Inflammatory macrophage (primary cell): Measurements from ENCODE around the gene TMEM120A.
"Not testable (repeated sequence)": the region's sequence is repeated elsewhere in the genome, so short reads cannot be mapped to it uniquely, and the experiment has no call there.

ENCODE experiments used
- DNase-seq, 2 donors: peaks; one replicate each; pipeline ENCODE4 v3.0.0-alpha.2; 2020 to 2022
- total RNA-seq, 18 experiments: gene quantifications; one replicate each; lab custom pipeline; 2026; ENCODE audit warnings: mixed read lengths in 6 of 18, inconsistent platforms in 2 of 18; lab: John Stamatoyannopoulos, UW

Gene TMEM120A
- total RNA-seq, result 12.7 to 29.7 (median 19.4) reads per million in 18 experiments

- peak; percentile 93 to 95 for DNase-seq
Measured at GRCh38 chr7:75994388-75995051, at the start of gene TMEM120A. Gene TMEM120A, minus strand, starts transcription at chr7:75994595. Its CDS starts 25 bp downstream, at chr7:75994570.

- no peak for DNase-seq
Measured at GRCh38 chr7:76040126-76040525, 45.7 kb upstream of the TMEM120A start.

GRCh38 chr7:76037310-76037709 is 42.9 kb upstream of the TMEM120A start:
- DNase-seq, result no peak

- DNase-seq, result no peak
Measured at GRCh38 chr7:76031964-76032363, 37.6 kb upstream of the TMEM120A start.

- DNase-seq, result not testable (repeated sequence)
Measured at GRCh38 chr7:76029682-76030081, 35.3 kb upstream of the TMEM120A start.

GRCh38 chr7:76023002-76023401 is 28.6 kb upstream of the TMEM120A start:
- peak; percentile 86 to 91 for DNase-seq

- peak in 1 of 2 donors; percentile 24 for DNase-seq
Measured at GRCh38 chr7:76022026-76022780, 27.8 kb upstream of the TMEM120A start.

- DNase-seq, result peak; percentile 72 to 76
Measured at GRCh38 chr7:76020031-76020714, 25.8 kb upstream of the TMEM120A start.

- DNase-seq, result not testable (repeated sequence)
Measured at GRCh38 chr7:76018520-76018919, 24.1 kb upstream of the TMEM120A start.

GRCh38 chr7:76016191-76016947 is 22.0 kb upstream of the TMEM120A start:
- DNase-seq, result no peak

GRCh38 chr7:76011442-76011861 is 17.1 kb upstream of the TMEM120A start:
- DNase-seq, result no peak

- DNase-seq, result no peak
Measured at GRCh38 chr7:76009672-76010600, 15.5 kb upstream of the TMEM120A start.

- no peak for DNase-seq
Measured at GRCh38 chr7:76008156-76008687, 13.8 kb upstream of the TMEM120A start.

GRCh38 chr7:76005004-76005403 is 10.6 kb upstream of the TMEM120A start:
- DNase-seq, result not testable (repeated sequence)

GRCh38 chr7:76003351-76003750 is 9.0 kb upstream of the TMEM120A start:
- DNase-seq, result no peak

- no peak for DNase-seq
Measured at GRCh38 chr7:76002822-76003221, 8.4 kb upstream of the TMEM120A start.

- DNase-seq, result no peak
Measured at GRCh38 chr7:76002139-76002538, 7.7 kb upstream of the TMEM120A start.

- no peak for DNase-seq
Measured at GRCh38 chr7:76000566-76000965, 6.2 kb upstream of the TMEM120A start.

GRCh38 chr7:75998038-75998437 is 3.6 kb upstream of the TMEM120A start:
- no peak for DNase-seq

GRCh38 chr7:75996476-75996875 is 2.1 kb upstream of the TMEM120A start:
- no peak for DNase-seq

GRCh38 chr7:75995996-75996395 is 1.6 kb upstream of the TMEM120A start:
- no peak for DNase-seq
